ENCODE data around the gene CDHR3.
A peak's percentile ranks its signal among the peaks of the same experiment; 100 is the strongest.
"Not testable (repeated sequence)": the region's sequence is repeated elsewhere in the genome, so short reads cannot be mapped to it uniquely, and the experiment has no call there.

The CDHR3 gene

GRCh38 chr7:105962353-105962752 lies 711 bp upstream of the CDHR3 start:
- no peak for DNase-seq

- DNase-seq: no peak
Observed at GRCh38 chr7:105971845-105972244, 8.8 kb downstream of the CDHR3 start.

GRCh38 chr7:105972276-105972675 lies 9.2 kb downstream of the CDHR3 start:
- DNase-seq: no peak

GRCh38 chr7:105974471-105974870 lies 11.4 kb downstream of the CDHR3 start:
- DNase-seq: no peak

GRCh38 chr7:105975770-105976417 lies 12.8 kb downstream of the CDHR3 start:
- no peak for DNase-seq

- DNase-seq: no peak
Observed at GRCh38 chr7:105976868-105977267, 13.8 kb downstream of the CDHR3 start.

GRCh38 chr7:105978035-105978434 lies 15.0 kb downstream of the CDHR3 start:
- DNase-seq: no peak

- DNase-seq: no peak
Observed at GRCh38 chr7:105978974-105979373, 15.9 kb downstream of the CDHR3 start.

- DNase-seq: no peak
Observed at GRCh38 chr7:105979405-105979804, 16.3 kb downstream of the CDHR3 start.

- no peak for DNase-seq
Observed at GRCh38 chr7:105980645-105981396, 17.8 kb downstream of the CDHR3 start.

GRCh38 chr7:105982388-105982787 lies 19.3 kb downstream of the CDHR3 start:
- no peak for DNase-seq

- DNase-seq: not testable (repeated sequence)
Observed at GRCh38 chr7:105984808-105985207, 21.7 kb downstream of the CDHR3 start.

GRCh38 chr7:105985229-105985628 lies 22.2 kb downstream of the CDHR3 start:
- no peak for DNase-seq

- no peak for DNase-seq
Observed at GRCh38 chr7:105985672-105986215, 22.7 kb downstream of the CDHR3 start.

GRCh38 chr7:105987046-105987445 lies 24.0 kb downstream of the CDHR3 start:
- DNase-seq: no peak

- no peak for DNase-seq
Observed at GRCh38 chr7:105988276-105988675, 25.2 kb downstream of the CDHR3 start.

- DNase-seq: no peak
Observed at GRCh38 chr7:105989191-105989590, 26.1 kb downstream of the CDHR3 start.

GRCh38 chr7:105989686-105990085 lies 26.6 kb downstream of the CDHR3 start:
- no peak for DNase-seq

GRCh38 chr7:105990141-105990540 lies 27.1 kb downstream of the CDHR3 start:
- no peak for DNase-seq

- DNase-seq: no peak
Observed at GRCh38 chr7:105990727-105991453, 27.8 kb downstream of the CDHR3 start.

GRCh38 chr7:105992905-105993304 lies 29.8 kb downstream of the CDHR3 start:
- peak; percentile 40 for DNase-seq

GRCh38 chr7:105996860-105997737 lies 34.0 kb downstream of the CDHR3 start:
- DNase-seq: no peak

- no peak for DNase-seq
Observed at GRCh38 chr7:105999256-105999655, 36.2 kb downstream of the CDHR3 start.

Data from GF-D8 (cell line).